NCI-H82 treated with DMSO at 0.1 percent for 48 hours (cell line): Measurements from ENCODE around the gene ETS1.

Experiments
- DNase-seq: peaks from one replicate; lab custom pipeline; 2025; ENCODE audit not compliant: unreplicated experiment; lab: John Stamatoyannopoulos, UW

The ETS1 gene

DNA sequence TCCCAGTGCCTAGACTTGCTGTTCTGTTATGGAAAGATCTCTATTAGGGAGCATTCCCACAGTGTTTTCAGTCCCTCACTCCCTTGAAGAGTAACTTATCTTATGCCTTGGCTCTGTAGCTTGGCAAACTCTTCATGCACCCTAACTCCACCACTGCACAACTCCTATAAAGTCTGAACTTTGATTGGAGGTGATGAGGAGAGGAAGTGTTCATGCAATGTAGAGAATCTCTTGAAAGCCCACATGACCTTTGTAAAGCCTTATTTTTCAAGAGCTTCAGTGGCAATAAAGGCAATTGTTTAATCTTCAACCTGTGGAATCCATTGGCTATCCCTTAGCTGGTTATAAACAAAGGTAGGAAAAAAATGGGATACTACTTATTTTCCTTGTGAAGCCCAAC, 176.2 kb downstream of the ETS1 start:
- DNase-seq = no peak

DNA sequence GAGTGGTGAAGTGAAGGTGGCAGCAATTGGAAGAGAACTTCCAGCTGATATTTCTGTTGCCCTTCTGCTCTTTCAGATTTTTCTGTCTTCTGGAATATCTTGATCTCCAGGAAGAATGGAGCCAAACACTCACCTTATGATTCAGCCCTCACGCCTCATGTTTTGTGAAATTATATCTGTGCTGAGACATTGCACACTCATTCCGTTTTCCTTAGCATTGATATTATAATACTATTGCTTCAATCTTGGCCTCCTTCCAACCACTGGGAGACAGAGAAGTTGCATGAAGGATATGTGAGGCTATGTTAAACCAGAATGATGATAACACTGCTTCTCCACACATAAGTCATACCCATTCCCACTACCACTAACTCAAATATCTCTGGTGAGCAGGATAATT, 177.9 kb downstream of the ETS1 start:
- DNase-seq = no peak
